ENCODE data around the gene WNT4. TPM values are rescaled to one million over a fixed set of nuclear protein-coding genes. Genes with fewer than 3 reads are reported as not detected.

The WNT4 gene
- total RNA-seq, 2 donors from 2014 or later: not detected

DNA sequence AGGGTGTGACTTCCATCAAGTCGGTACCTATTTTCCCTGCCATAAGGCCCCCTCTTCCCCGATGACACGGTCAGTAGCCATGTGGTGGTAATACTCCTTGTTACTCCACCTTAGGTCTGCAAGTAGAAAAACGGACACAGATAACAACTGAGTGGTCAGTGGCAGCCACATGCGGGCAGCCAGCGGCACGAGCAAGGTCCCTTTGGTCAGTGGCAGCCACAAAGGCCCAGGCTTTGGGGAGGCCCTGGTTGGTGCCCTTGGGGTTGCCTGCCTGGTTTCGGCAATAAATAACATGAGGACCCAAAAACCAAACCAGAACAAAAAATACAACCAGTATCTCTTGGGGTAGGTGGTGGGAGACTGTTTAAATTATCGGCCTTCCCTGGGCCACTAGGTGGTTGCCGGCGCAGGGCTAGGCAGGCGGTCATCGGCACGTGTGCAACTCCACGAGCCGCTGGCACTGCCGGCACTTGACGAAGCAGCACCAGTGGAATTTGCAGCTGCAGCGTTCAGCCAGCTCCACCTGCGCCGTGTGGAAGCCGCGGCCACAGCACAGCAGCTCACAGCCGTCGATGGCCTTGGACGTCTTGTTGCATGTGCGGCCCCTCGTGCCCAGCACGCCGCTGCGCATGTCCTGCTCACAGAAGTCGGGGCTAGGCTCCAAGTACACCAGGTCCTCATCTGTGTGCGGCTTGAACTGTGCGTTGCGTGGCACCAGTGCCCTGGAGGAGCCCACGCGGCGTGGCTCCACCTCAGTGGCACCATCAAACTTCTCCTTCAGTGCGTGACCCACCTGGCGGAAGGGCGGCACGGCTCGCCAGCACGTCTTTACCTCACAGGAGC lies 23.1 kb downstream of the WNT4 start:
- peaks cover 3% of the 10 kb centered on the region for H3K36me3 Mint-ChIP-seq (ENCODE audit: low read depth)
- DNase-seq (no peak), ATAC-seq (no peak)
- H3K9me3 ChIP-seq (ENCODE audit: control insufficient read depth, low read length, poor library complexity, severe bottlenecking): no peaks in the 10 kb centered on the region
- peaks cover 21% of the 10 kb centered on the region for H3K4me1 Mint-ChIP-seq
- H3K4me3 Mint-ChIP-seq: no peak overlapping the region
- no peak overlapping the region for H3K27ac Mint-ChIP-seq
- H3K27me3 Mint-ChIP-seq: no peaks in the 10 kb centered on the region

DNA sequence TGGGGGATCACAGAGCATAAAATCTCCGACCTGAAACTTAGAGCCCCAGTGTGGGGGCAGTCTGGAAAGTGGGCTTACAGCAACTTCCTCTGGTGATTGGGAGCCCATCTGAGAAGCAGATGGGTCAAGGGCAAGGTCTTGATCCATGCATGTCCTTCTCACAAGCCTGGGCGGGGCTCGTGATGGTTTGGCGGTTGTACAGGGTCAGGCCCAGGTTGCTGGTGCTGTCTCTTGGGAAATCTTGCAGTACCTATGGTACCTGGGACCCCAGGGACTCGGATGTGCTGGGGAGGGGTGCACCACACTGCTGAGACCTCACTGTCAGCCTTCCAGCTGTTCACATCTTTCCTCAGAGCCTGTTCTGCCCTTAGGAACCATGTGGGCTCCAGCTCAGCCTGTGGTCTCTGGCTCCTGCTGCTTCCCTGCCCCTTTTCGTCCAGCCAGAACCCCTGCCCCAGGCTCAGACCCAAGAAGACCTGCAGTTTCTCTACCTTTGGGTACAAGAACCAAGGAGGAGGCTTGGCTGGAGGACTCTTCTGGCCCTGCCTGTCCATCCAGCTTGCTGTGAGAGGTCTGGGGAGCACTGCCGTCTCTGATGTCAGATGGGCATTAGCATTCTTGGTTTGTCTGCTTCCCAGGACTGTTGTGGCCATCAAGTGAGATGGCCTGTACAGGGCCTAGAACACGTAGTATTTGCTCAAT lies 24.5 kb downstream of the WNT4 start:
- Mint-ChIP-seq H3K36me3 (ENCODE audit: low read depth) (peaks cover 3% of the 10 kb centered on the region), H3K4me1 (peaks cover 25% of the 10 kb centered on the region), H3K27ac (peak overlapping the region; percentile 43), H3K27me3 (no peaks in the 10 kb centered on the region), H3K4me3 (no peak overlapping the region)
- ATAC-seq (no peak), DNase-seq (no peak)
- H3K9me3 ChIP-seq (ENCODE audit: control insufficient read depth, low read length, poor library complexity, severe bottlenecking): no peaks in the 10 kb centered on the region

DNA sequence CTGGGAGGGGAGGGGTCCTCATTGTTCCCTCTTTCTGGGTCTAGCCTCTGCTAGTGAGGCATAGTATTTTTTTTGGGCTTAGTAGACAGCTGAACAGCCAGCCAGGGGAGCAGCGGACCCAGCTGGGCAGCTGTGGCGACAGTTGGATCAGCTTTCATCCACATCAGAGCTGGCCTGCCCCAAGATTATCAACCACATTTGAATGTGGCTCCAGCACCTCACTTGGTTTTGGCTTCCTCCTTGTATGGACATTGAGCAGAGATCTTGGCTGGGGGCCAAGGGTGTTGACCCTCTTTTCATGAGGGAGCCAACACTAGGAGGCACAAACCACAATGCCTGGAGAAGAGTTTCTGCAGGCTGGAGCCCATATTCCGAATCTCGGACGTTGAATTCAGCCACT lies 25.0 kb downstream of the WNT4 start:
- Mint-ChIP-seq H3K4me1 (peaks cover 29% of the 10 kb centered on the region), H3K27ac (peak overlapping the region; percentile 43), H3K36me3 (ENCODE audit: low read depth) (peaks cover 5% of the 10 kb centered on the region), H3K27me3 (no peaks in the 10 kb centered on the region), H3K4me3 (no peak overlapping the region)
- no peaks in the 10 kb centered on the region for H3K9me3 ChIP-seq (ENCODE audit: control insufficient read depth, low read length, poor library complexity, severe bottlenecking)
- DNase-seq (no peak), ATAC-seq (no peak)

DNA sequence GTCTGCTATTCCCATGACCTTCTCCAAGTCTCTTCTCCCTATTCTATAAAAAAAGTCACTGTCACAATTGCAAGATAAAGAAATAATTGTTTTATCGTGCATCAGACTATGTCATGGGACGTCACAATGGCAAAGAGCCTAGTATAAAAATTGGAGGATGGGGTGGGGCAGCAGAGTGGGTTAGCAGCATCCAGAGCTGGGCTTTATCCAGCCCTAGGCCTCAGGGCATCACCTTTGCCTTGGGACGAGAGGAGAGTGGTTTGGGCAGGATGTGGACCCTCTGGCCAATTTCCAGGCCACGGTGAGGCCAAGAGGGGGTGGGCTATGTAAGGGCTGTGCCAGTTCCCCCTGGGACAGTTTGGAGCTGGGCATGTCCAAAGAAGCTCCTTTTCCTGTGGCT lies 25.7 kb downstream of the WNT4 start:
- Mint-ChIP-seq H3K27me3 (no peaks in the 10 kb centered on the region), H3K27ac (peak overlapping the region; percentile 43), H3K4me1 (peaks cover 32% of the 10 kb centered on the region), H3K4me3 (no peak overlapping the region), H3K36me3 (ENCODE audit: low read depth) (peaks cover 5% of the 10 kb centered on the region)
- no peak for ATAC-seq
- H3K9me3 ChIP-seq (ENCODE audit: control insufficient read depth, low read length, poor library complexity, severe bottlenecking): no peaks in the 10 kb centered on the region
- no peak for DNase-seq

DNA sequence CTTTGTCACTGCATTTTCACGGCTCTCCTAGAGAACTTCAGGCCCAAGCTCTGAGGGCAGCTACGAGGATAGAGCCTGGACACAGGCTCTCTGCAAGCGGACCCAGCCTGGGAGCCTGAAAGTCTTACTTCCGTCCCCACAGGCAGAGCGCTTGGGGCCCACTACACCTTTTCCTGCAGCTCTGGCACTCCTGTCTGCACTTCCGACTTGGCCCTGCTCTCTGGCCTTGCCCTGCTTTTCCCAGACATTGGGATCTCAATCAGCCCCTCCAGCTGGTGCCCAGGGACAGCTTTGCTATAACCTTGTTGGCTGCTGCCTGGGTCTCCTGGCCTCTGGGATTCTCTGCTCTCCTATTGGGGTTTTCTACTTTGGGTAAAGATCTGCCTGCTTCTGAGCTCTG lies 27.6 kb downstream of the WNT4 start:
- ATAC-seq: no peak
- Mint-ChIP-seq H3K4me3 (peak overlapping the region; percentile 75), H3K27ac (peak overlapping the region; percentile 94), H3K36me3 (ENCODE audit: low read depth) (peaks cover 5% of the 10 kb centered on the region), H3K27me3 (no peaks in the 10 kb centered on the region), H3K4me1 (peaks cover 30% of the 10 kb centered on the region)
- H3K9me3 ChIP-seq (ENCODE audit: control insufficient read depth, low read length, poor library complexity, severe bottlenecking): no peaks in the 10 kb centered on the region
- DNase-seq: no peak

DNA sequence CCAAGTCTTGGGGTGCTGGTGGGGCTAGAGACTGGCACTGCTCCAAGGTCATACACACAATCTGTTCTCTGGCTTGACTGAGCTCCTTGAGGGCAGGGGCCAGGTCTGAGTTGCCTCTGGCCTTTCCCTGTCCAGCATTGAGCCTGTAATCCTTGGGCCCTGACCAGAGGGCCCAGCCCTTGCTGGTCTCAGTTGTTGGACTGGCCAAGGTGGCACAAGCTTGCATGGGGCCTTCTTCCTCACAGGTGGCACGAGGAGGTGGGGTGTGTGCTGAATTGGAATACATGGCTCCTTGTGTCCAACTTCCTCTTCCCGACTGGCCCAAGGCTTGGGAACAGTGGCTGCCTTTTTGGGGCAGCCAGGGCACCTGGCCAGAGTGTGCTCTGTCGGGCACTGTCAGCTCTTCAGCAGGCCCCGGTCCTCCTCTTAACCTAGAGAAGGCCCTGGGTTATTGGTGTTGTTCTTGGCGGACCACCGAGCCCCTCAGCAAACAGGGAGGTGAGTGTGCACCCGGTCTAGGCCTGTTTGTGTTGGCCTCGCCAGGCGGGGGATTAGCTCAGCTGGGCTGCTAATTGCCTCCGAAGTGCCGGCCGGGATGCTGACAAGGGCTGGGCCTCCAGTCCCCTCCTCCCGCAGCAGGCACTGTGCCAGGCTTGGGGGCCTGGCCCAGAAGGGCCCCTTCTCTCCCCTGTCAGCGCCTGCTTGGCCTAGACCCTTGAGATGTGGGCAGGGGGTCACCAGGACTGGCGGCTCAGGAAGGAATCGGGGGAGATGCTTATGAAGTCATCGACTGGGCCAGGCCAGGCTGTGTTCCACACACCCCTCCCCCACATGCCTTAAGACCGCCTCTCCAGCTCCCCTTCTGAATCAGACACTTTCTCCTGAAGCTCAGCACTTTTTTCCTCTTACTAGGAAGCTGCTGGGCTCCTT lies 28.5 kb downstream of the WNT4 start:
- Mint-ChIP-seq H3K4me3 (no peak overlapping the region), H3K27ac (peak overlapping the region; percentile 94), H3K4me1 (peaks cover 31% of the 10 kb centered on the region), H3K27me3 (no peaks in the 10 kb centered on the region), H3K36me3 (ENCODE audit: low read depth) (peaks cover 5% of the 10 kb centered on the region)
- H3K9me3 ChIP-seq (ENCODE audit: control insufficient read depth, low read length, poor library complexity, severe bottlenecking): no peaks in the 10 kb centered on the region
- no peak for DNase-seq
- ATAC-seq: no peak

DNA sequence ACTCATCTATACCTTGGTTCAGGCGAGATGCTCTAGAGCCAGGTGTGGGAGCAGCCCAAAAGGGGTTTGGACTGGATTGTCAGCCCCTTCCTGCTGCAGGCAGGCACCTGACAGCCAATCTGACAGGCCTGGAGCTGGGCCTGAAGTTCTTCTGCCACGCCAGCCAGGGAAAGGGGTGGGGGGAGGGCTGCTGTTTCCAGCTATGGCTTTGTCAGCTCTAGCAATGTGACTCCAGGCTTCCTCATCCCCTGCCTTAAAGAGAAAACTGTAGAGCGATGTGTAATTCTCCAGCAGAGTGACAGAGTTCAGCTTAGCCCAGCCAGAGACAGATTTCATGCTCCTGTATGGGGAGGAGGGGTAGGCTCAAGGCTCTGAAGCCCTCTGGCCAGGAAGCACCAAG lies 30.3 kb downstream of the WNT4 start:
- DNase-seq: no peak
- no peaks in the 10 kb centered on the region for H3K9me3 ChIP-seq (ENCODE audit: control insufficient read depth, low read length, poor library complexity, severe bottlenecking)
- Mint-ChIP-seq H3K4me3 (no peak overlapping the region), H3K27me3 (no peaks in the 10 kb centered on the region), H3K36me3 (ENCODE audit: low read depth) (peaks cover 5% of the 10 kb centered on the region), H3K4me1 (peaks cover 33% of the 10 kb centered on the region), H3K27ac (no peak overlapping the region)
- no peak for ATAC-seq

DNA sequence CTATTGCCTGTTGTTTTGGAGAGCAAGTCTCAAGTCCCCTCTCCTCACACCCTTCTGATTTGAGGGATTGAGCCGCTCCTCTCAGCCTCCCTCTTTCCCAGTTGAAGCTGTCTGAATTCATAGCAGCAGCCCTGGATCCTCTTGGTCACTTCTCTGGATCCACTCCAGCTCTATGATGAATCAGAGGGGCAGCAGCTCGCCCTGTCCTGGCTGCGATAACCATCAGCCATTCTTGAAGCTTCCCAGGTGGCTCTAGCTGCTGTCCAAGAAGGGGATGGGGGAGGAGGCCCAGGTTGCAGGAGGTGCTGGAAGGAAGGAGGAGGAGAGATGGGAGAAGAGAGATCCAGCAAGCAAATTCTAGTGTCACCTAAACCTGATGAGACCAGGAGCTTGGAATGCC lies 31.3 kb downstream of the WNT4 start:
- Mint-ChIP-seq H3K27me3 (no peaks in the 10 kb centered on the region), H3K27ac (peak overlapping the region; percentile 82), H3K4me3 (no peak overlapping the region), H3K36me3 (ENCODE audit: low read depth) (peaks cover 5% of the 10 kb centered on the region), H3K4me1 (peaks cover 36% of the 10 kb centered on the region)
- no peak for ATAC-seq
- no peak for DNase-seq
- no peaks in the 10 kb centered on the region for H3K9me3 ChIP-seq (ENCODE audit: control insufficient read depth, low read length, poor library complexity, severe bottlenecking)

DNA sequence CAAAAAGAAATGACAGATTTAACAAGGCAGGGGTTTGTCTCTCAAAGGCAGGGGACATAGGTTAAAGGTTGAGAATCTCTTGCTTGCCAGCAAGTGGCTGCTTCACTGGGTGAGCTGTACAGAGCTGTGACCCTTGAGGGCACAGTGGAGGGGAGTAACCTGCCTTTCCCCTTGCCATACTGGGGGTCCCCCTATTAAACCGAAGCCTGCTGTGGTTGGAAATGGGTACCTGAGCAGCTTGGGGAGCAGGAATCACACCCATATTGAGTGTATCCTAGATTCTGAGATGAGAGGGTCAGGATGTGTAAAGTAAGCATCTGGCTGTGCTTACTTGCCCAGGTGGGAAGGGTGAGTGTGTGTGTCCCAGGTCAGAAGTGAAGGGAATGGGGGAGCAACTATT lies 31.8 kb downstream of the WNT4 start:
- Mint-ChIP-seq H3K27ac (peak overlapping the region; percentile 82), H3K27me3 (no peaks in the 10 kb centered on the region), H3K36me3 (ENCODE audit: low read depth) (peaks cover 5% of the 10 kb centered on the region), H3K4me1 (peaks cover 37% of the 10 kb centered on the region), H3K4me3 (no peak overlapping the region)
- ATAC-seq (no peak), DNase-seq (no peak)
- H3K9me3 ChIP-seq (ENCODE audit: control insufficient read depth, low read length, poor library complexity, severe bottlenecking): no peaks in the 10 kb centered on the region

DNA sequence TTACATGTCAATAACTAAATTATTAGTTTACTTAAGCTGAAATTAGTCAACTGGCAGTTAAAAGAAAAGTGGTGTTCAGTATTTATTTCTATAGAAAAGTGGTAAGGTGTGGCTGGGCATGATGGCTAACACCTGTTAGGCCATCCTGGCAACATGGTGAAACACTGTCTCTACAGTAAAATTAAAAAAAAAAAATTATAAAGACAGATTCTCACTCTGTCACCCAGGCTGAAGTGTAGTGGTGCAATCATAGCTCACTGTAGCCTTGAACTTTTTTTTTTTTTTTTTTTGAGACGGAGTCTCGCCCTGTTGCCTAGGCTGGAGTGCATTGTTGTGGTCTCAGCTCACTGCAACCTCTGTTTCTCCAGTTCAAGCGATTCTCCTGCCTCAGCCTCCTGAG lies 32.9 kb downstream of the WNT4 start:
- Mint-ChIP-seq H3K4me1 (peaks cover 39% of the 10 kb centered on the region), H3K36me3 (ENCODE audit: low read depth) (peaks cover 2% of the 10 kb centered on the region), H3K27ac (peak overlapping the region; percentile 82), H3K4me3 (no peak overlapping the region), H3K27me3 (no peaks in the 10 kb centered on the region)
- no peaks in the 10 kb centered on the region for H3K9me3 ChIP-seq (ENCODE audit: control insufficient read depth, low read length, poor library complexity, severe bottlenecking)
- DNase-seq (no peak), ATAC-seq (no peak)

DNA sequence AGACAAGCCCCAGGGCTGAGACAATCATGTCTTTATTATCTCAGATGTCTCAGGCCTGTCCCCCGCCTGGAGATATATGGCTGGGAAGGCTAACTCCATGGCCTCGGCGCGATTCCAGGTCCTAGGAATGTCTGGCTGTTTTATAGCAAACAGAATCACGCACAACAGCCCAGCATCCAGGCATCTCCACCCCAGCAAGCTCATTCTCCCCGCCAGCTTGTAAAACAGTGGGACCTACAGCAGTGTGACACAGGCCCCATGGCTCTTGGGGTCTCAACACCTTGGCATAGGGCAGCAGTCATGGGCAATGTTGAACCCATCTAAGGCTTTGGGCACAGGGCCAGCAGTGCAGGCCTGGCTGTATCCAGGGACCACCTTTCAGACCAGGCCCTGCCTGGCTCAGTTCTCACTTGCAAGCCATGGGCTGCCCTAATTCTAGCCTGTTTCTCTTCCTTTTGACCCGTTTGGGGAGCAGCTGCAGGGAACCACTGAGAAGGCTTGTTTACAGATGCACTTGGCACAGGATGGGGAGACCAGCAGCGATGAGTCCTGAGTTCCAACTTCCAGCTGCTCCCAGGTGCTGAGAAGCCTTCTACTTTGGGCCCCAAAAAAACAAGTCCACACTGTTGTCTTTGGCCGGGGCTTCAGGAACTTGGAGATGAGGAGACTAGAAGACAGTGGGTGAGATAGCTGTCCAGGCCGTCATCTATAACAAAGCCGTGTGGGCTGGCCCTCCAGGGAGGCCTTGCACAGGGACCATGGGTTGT lies 34.4 kb downstream of the WNT4 start:
- Mint-ChIP-seq H3K4me3 (peak overlapping the region; percentile 15), H3K27me3 (no peaks in the 10 kb centered on the region), H3K36me3 (ENCODE audit: low read depth) (peaks cover 2% of the 10 kb centered on the region), H3K27ac (peak overlapping the region; percentile 91), H3K4me1 (peaks cover 48% of the 10 kb centered on the region)
- H3K9me3 ChIP-seq (ENCODE audit: control insufficient read depth, low read length, poor library complexity, severe bottlenecking): no peaks in the 10 kb centered on the region
- no peak for DNase-seq
- ATAC-seq: no peak

DNA sequence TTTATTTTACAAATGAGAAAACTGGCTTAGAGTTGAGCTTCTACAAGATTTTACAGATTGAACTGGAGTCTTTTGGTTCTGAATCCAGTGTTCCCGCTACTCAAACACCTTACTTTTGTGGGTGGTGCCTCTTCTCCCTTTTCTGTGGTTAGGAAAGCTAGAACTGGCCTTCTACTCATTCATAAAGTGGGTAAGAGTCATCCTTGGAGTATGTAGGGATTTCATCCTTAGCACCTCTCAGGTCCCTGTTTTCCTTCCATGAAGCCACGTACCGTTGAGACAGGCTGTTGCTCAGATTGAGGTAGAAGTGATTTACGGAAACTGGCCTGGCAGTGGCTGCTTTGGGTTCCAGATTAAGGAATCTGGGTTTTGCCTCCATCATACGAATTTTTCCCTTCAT lies 35.8 kb downstream of the WNT4 start:
- H3K4me3 Mint-ChIP-seq: no peak overlapping the region

More for the DNA sequence above, 35.8 kb downstream of the WNT4 start:
- DNase-seq (no peak), ATAC-seq (no peak)
- no peaks in the 10 kb centered on the region for H3K9me3 ChIP-seq (ENCODE audit: control insufficient read depth, low read length, poor library complexity, severe bottlenecking)
- Mint-ChIP-seq H3K27ac (peak overlapping the region; percentile 91), H3K27me3 (no peaks in the 10 kb centered on the region), H3K4me1 (peaks cover 52% of the 10 kb centered on the region), H3K36me3 (ENCODE audit: low read depth) (no peaks in the 10 kb centered on the region)

All from T-helper 17 cell (primary cell).